Measurements from ENCODE around the gene POLD4.
A peak's percentile ranks its signal among the peaks of the same experiment; 100 is the strongest.
"Not testable (repeated sequence)": the region's sequence is repeated elsewhere in the genome, so short reads cannot be mapped to it uniquely, and the experiment has no call there.

The POLD4 gene

DNA sequence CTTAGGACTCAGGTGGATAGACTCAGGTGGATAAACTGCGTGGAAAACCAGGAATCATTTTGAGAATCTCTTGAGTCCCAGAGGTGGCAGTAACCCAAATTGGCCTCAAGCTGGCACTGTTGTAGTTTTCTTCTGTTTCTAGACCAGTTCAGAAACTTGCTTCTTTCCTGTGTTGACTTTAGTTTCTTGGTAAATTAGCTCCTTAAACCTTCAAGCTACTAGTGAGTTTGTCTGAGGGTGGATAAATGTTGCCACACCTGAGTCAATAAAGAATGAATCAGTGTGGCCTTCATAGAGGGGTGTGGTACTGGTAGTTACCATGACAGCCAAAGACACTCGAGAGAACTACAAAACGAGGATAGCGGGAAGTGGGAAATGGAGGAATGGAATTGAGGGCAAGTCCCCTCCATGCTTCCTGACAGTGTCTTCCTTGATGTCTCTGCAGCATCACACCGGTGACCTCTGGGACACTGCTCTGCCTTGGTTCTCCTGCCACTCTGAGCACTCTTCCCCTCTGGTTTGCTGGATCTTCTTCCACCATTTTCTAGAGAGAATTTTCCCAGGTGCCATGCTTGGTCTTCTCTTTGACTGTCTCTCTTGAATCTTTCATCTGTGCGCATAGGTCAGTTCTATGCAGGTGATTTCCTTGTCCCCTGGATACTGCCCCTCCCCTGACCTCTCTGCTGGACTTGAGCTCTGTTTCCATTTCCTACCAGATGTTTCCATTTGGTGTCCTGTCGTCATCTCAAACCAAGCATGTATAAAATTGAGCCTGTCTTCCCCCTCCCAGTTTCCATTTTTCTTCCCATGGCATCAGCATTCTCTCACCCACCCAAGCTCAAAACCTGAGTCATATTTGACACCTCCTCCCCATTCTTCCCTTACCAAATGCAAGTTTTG is 7.2 kb downstream of the POLD4 start:
- H3K27ac Mint-ChIP-seq = no peak overlapping the region
- intact Hi-C loops (cut with micrococcal nuclease) = no loop called here
- H3K27me3 Mint-ChIP-seq = no peaks in the 10 kb centered on the region
- no peaks in the 10 kb centered on the region for H3K9me3 Mint-ChIP-seq
- peaks cover 32% of the 10 kb centered on the region for H3K4me1 Mint-ChIP-seq (ENCODE audit: low read depth)
- no peak overlapping the region for H3K4me3 Mint-ChIP-seq
- peaks cover 4% of the 10 kb centered on the region for H3K36me3 Mint-ChIP-seq (ENCODE audit: low read depth)

DNA sequence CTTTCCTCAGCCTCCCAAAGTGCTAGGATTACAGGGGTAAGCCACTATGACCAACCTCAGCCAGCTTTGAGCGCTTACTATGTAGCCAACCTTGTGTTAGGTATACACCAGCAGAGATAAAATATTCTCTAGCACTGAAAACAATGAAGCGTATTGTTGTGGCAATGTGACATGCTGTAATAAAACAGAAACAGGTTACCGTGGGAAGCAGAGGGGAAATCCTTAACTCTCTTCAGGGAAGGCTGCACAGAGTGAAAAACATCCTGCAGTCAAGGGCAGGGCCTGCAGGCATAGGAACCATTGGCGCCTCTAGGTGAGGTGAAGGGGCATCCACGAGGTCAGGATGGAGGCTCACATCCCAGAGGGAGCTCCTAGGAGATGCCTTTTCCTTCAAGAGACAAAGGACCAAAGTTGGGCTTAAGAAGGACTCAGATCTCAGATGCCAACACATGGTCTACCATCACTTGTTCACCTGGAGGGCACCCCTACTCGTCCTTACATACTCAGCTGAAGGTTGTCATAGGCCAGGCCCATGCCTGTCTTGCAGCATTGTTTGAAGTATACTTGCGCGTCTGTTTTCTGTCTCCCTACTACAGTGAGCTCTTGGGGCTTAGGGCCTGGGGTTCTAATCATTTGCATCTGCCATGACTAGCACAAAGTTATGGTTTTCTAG is 8.0 kb downstream of the POLD4 start:
- H3K36me3 Mint-ChIP-seq (ENCODE audit: low read depth) = no peaks in the 10 kb centered on the region
- intact Hi-C loops (cut with micrococcal nuclease) = no loop called here
- H3K27me3 Mint-ChIP-seq = no peaks in the 10 kb centered on the region
- no peak overlapping the region for H3K27ac Mint-ChIP-seq
- H3K4me3 Mint-ChIP-seq = no peak overlapping the region
- H3K4me1 Mint-ChIP-seq (ENCODE audit: low read depth) = peaks cover 32% of the 10 kb centered on the region
- no peaks in the 10 kb centered on the region for H3K9me3 Mint-ChIP-seq

DNA sequence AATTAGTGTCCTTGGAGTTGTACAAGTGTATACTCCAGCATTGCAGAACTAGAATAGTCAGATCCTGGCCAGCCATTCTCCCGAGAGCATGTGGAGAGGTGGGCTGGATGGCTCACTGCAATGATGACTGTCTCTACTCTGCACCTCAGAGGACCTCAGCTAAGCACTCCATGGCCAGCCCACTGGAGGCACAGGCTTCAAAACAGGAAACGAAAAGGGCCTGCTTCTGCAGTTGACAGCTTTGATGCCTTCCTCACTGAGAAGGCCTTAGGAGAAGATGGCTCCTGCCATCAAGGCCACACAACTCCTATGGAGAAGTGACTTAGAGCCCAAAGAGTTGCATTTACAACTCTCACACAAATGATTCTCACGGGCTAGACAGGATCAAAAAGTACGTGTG is 9.1 kb downstream of the POLD4 start:
- H3K36me3 Mint-ChIP-seq (ENCODE audit: low read depth) = no peaks in the 10 kb centered on the region
- no peaks in the 10 kb centered on the region for H3K9me3 Mint-ChIP-seq
- intact Hi-C loops (cut with micrococcal nuclease) = no loop called here
- H3K4me3 Mint-ChIP-seq = no peak overlapping the region
- H3K27ac Mint-ChIP-seq = peak overlapping the region; percentile 69
- peaks cover 27% of the 10 kb centered on the region for H3K4me1 Mint-ChIP-seq (ENCODE audit: low read depth)
- H3K27me3 Mint-ChIP-seq = no peaks in the 10 kb centered on the region

DNA sequence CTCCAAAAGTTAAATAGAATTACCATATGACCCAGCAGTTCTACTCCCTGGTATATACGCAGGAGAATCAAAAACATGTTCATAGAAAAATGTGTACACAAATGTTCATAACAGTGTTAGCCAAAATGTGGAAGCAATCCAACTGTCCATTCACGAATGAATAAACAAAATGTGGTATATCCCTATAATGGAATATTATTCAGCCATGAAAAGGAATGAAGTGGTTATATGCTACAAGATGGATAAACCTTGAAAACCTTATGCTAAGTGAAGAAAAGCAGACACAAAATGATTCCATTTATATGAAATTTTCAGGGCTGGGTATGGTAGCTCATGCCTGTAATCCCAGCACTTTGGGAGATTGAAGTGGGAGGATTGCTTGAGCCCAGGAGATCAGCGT is 16.1 kb downstream of the POLD4 start:
- no peaks in the 10 kb centered on the region for H3K36me3 Mint-ChIP-seq (ENCODE audit: low read depth)
- H3K27ac Mint-ChIP-seq = no peak overlapping the region
- H3K27me3 Mint-ChIP-seq = no peaks in the 10 kb centered on the region
- no peaks in the 10 kb centered on the region for H3K4me1 Mint-ChIP-seq (ENCODE audit: low read depth)
- intact Hi-C loops (cut with micrococcal nuclease) = loop anchor here (10.0 kb wide), 1 partner anchor 48 kb away; no protein-coding TSS in a partner anchor
- H3K9me3 Mint-ChIP-seq = no peaks in the 10 kb centered on the region
- H3K4me3 Mint-ChIP-seq = no peak overlapping the region

DNA sequence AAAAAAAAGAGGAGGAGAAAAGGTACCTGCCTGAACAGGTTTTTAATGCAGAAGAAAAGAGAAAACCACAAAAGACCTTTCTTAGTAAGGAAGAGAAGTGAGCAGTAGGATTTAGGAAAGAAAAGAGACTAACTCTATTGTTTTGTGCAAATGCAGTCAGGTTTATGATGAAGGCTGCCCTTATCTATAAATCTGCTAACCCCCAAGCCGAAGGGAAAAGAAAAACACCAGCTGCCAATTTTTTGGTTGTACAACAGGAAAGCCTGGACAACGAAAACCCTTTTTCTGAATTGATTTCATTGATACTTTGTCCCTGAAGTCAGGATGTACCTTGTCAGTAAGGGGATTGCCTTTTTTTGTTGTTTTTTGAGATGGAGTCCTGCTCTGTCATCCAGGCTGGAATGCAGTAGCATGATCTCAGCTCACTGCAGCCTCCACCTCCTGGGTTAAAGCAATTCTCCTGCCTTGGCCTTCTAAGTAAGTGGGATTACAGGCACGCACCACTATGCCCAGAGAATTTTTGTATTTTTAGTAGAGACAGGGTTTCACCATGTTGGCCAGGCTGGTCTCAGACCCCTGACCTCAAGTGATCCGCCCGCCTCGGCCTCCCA is 21.2 kb downstream of the POLD4 start:
- no peak overlapping the region for H3K4me3 Mint-ChIP-seq
- no peaks in the 10 kb centered on the region for H3K4me1 Mint-ChIP-seq (ENCODE audit: low read depth)
- no peaks in the 10 kb centered on the region for H3K36me3 Mint-ChIP-seq (ENCODE audit: low read depth)
- no peaks in the 10 kb centered on the region for H3K9me3 Mint-ChIP-seq
- H3K27ac Mint-ChIP-seq = no peak overlapping the region
- intact Hi-C loops (cut with micrococcal nuclease) = loop anchor here (10.0 kb wide), 1 partner anchor 53 kb away; no protein-coding TSS in a partner anchor
- H3K27me3 Mint-ChIP-seq = no peaks in the 10 kb centered on the region

DNA sequence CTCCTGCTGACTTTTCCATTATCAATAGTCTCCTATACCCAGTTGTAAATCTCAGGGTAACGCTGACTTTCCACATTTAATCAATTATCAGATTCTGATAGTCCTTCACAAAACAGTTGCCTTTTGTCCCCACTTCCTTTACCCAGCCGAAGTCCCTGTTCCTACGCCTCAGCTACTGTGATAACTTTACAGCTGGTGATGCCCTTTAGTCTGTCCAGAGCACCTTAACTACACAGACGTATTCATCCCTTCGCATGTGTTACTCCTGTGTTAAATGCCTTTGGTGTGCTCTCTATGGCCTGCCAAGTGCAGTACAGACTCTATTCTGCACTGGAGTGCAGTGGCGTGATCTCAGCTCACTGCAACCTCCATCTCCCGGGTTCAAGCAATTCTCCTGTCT is 29.8 kb downstream of the POLD4 start:
- H3K4me3 Mint-ChIP-seq = no peak overlapping the region
- H3K27me3 Mint-ChIP-seq = peaks cover 5% of the 10 kb centered on the region
- H3K9me3 Mint-ChIP-seq = no peaks in the 10 kb centered on the region
- intact Hi-C loops (cut with micrococcal nuclease) = no loop called here
- no peaks in the 10 kb centered on the region for H3K36me3 Mint-ChIP-seq (ENCODE audit: low read depth)
- H3K27ac Mint-ChIP-seq = no peak overlapping the region
- no peaks in the 10 kb centered on the region for H3K4me1 Mint-ChIP-seq (ENCODE audit: low read depth)

DNA sequence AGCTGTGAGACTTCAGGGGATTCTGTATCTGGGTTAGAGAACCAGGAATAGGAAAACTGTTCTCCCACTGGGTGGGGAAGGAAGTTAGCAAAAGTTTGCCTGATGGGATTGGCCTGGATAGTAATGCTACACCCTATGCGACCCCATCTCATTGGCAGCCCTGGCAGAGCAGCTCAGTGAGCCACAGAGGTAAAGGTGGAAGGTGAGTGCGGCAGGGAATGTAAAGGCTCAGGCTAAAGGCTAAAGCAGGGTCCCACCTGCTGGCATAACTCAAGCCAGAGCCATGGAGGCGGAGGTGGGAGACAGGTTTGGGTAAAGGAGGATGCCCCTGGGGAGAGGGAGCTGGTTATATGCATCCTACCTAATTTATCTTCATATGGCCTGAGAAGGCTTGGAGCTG is 31.3 kb downstream of the POLD4 start:
- no peak overlapping the region for H3K27ac Mint-ChIP-seq
- H3K4me3 Mint-ChIP-seq = no peak overlapping the region
- peaks cover 10% of the 10 kb centered on the region for H3K27me3 Mint-ChIP-seq

DNA sequence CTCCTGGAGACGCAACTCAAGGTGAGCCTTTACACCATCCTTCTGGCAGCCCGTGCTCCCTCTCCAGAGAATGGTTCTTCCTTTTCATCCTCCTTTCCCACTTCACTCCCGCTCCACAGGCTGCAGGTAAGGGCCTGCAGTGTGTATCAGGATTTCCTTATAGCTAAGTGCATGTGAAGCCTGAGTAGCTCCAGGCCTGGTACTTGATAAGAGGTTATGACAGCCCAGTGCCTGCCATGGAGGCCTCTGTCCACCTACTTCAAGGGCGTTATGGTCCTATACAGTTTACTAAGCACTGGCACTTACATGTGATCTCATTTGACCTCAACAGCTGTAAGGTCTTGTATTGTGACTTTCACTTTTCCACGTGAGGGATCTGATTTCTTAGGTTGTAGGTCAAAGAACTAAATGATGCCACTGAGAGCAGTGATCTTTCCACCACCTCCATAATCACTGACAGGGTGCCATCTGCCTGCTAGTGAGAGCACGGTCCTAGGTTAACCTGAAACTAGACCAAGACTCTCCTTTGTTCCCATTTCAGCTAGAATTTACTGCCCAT is 32.0 kb downstream of the POLD4 start:
- Mint-ChIP-seq H3K36me3 (ENCODE audit: low read depth) (peaks cover 11% of the 10 kb centered on the region), H3K9me3 (no peaks in the 10 kb centered on the region), H3K4me1 (ENCODE audit: low read depth) (peaks cover 5% of the 10 kb centered on the region), H3K4me3 (no peak overlapping the region), H3K27me3 (peaks cover 10% of the 10 kb centered on the region), H3K27ac (no peak overlapping the region)
- intact Hi-C loops (cut with micrococcal nuclease) = no loop called here

More for the DNA sequence above, 31.3 kb downstream of the POLD4 start:
- intact Hi-C loops (cut with micrococcal nuclease) = no loop called here
- Mint-ChIP-seq H3K36me3 (ENCODE audit: low read depth) (peaks cover 10% of the 10 kb centered on the region), H3K9me3 (no peaks in the 10 kb centered on the region), H3K4me1 (ENCODE audit: low read depth) (peaks cover 5% of the 10 kb centered on the region)

DNA sequence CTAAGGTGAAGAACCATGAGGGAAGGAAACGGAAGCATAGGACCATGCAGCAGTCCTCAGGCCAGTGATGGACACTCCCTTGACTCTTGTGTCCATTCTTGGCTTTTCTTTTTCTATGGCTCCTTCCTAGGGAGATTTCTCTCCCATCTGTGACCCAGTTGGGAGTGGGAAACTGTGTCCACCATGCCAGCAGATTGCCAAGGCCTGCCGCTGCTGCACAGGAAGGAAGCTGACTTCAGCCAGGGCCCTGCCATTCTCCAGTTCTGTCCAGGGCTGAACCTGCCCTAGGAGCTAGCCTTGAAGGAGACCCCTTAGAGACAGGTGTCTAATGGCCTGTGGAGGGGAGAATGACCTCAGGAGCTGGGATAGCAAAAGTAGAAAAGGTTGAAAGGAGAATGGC is 32.7 kb downstream of the POLD4 start:
- peaks cover 11% of the 10 kb centered on the region for H3K36me3 Mint-ChIP-seq (ENCODE audit: low read depth)

DNA sequence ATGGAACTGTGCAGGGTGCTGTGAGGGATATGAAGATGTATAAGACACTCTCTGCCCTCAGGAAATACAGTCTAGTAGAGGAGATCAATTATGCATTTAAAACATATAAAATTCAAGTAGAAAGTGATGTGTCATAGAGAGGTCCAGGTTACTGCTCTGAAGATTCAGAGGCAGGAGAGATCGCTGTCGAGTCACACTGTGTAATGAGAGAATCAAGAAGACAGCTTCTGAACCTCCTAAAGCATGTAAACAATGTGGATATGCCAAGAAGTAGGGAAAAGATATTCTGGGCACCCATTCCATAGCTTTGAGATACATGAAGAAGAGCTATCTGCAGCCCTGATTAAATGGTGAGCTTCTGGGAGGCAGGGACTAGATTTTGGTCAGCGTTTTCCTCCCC is 33.3 kb downstream of the POLD4 start:
- no peak overlapping the region for H3K4me3 Mint-ChIP-seq
- H3K27ac Mint-ChIP-seq = no peak overlapping the region
- peaks cover 5% of the 10 kb centered on the region for H3K4me1 Mint-ChIP-seq (ENCODE audit: low read depth)
- intact Hi-C loops (cut with micrococcal nuclease) = no loop called here
- H3K36me3 Mint-ChIP-seq (ENCODE audit: low read depth) = peaks cover 11% of the 10 kb centered on the region
- peaks cover 10% of the 10 kb centered on the region for H3K27me3 Mint-ChIP-seq
- no peaks in the 10 kb centered on the region for H3K9me3 Mint-ChIP-seq

More for the DNA sequence above, 32.7 kb downstream of the POLD4 start:
- Mint-ChIP-seq H3K27ac (no peak overlapping the region), H3K4me3 (no peak overlapping the region), H3K4me1 (ENCODE audit: low read depth) (peaks cover 5% of the 10 kb centered on the region), H3K9me3 (no peaks in the 10 kb centered on the region), H3K27me3 (peaks cover 10% of the 10 kb centered on the region)
- intact Hi-C loops (cut with micrococcal nuclease) = no loop called here

DNA sequence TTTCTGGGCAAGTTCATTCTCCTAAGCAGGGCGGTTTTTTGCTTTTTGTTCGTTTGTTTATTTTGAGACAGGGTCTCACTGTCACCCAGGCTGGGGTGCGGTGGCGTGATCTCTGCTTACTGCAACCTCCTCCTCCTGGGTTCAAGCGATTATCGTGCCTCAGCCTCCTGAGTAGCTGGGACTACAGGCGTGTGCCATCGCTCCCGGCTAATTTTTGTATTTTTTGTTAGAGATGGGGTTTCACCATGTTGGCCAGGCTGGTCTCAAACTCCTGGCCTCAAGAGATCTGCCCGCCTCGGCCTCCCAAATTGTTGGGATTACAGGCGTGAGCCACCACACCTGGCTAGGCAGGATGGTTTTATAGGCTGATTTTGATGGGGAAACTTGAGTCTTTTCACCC is 34.5 kb downstream of the POLD4 start:
- H3K9me3 Mint-ChIP-seq; intact Hi-C loops (cut with micrococcal nuclease): not testable (repeated sequence)

DNA sequence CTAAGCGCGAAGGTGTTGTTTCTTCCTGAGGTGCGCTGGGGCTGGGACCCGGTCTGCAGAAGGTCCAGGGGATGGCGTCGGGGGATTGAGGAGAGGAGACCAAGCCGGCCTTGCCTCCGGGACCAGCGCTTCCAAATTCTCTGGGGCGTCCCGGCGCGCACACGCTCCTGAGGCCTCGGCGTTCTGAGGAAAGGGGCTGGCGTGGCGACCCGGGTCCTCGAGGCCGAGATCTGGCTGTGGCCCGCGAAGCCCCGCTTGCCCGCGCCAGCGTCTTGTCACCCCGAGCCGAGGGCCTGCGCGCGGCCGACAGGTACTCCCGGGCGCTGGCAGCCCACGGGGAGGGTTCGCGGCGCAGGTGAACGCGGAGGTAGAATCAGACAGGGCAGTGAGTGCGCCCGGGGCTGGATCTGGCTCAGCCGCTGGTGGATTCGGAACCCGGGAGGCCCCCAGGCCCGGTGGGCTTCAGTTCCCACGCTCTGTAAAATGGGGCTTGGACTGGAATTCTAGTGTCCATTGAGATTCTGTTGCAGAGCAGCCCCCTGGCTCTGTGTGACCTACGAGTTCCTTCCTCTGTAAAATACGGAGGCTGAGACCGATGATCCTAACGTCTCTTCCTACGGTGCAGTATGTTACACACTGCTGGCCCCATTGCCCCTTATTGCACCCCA is 35.3 kb downstream of the POLD4 start:
- Mint-ChIP-seq H3K4me3 (peak overlapping the region; percentile 92), H3K36me3 (ENCODE audit: low read depth) (peaks cover 11% of the 10 kb centered on the region), H3K27me3 (peaks cover 10% of the 10 kb centered on the region), H3K9me3 (no peaks in the 10 kb centered on the region), H3K27ac (peak overlapping the region; percentile 96), H3K4me1 (ENCODE audit: low read depth) (peaks cover 20% of the 10 kb centered on the region)
- intact Hi-C loops (cut with micrococcal nuclease) = loop anchor here (1.0 to 2.0 kb wide), 4 partner anchors 30 to 65 kb away; partner anchors contain the start of gene GRK2

More for the DNA sequence above, 34.5 kb downstream of the POLD4 start:
- Mint-ChIP-seq H3K36me3 (ENCODE audit: low read depth) (peaks cover 11% of the 10 kb centered on the region), H3K4me1 (ENCODE audit: low read depth) (peaks cover 13% of the 10 kb centered on the region), H3K27me3 (peaks cover 10% of the 10 kb centered on the region)
- H3K4me3 Mint-ChIP-seq, H3K27ac Mint-ChIP-seq: not testable (repeated sequence)

DNA sequence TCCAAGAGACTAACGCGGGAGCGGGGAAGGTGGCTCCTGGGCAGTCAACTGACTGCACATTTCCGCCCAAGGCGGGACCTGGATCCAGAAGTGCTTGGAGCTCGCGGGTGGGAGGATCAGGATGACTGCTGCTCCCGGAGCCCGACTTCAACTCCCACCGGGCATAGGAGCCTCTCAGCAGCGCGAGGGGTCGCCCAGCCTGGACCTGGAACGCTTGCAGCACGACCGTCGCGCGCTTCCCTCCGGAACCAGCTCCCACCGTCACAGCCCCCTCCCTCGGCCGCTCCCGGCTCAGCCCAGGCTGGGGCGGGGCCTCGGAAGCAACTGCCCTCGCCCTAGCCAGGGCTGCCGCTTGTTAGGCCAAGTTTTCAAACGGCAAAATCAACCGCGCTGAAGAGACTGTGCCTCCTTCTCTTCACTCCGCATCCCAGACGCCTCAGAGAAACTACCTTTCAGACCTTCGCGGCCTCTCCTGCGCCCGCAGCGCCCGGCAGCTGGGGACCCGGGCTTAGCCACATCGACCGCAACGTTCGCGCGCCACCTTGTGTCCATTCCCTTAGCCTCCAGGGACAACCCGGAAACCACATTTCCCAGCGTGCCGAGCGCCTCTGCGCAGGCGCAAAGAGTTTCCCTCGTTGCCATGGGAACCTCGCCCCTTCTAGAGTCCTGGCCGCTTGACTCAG is 36.0 kb downstream of the POLD4 start:
- intact Hi-C loops (cut with micrococcal nuclease) = loop anchor here (1.0 to 2.0 kb wide), 4 partner anchors 29 to 65 kb away; partner anchors contain the start of gene GRK2
- Mint-ChIP-seq H3K9me3 (no peaks in the 10 kb centered on the region), H3K27ac (peak overlapping the region; percentile 96), H3K27me3 (peaks cover 10% of the 10 kb centered on the region), H3K4me3 (peak overlapping the region; percentile 92), H3K36me3 (ENCODE audit: low read depth) (peaks cover 11% of the 10 kb centered on the region), H3K4me1 (ENCODE audit: low read depth) (peaks cover 27% of the 10 kb centered on the region)

All from dendritic cell treated with granulocyte-macrophage colony-stimulating factor and Interleukin-4, amounts not matched to agents 40 ng/mL and 50 ng/mL, for 4 days (primary cell).